ENCODE data around the gene CTU2.

- TF ChIP-seq CTCF (IDR thresholded peaks at IDR 0.05) (no peak), EZH2 (IDR thresholded peaks at IDR 0.05; ENCODE audit: borderline replicate concordance, insufficient read depth, low read depth, low read length, poor library complexity, severe bottlenecking) (no peak)
These were observed 46.2 kb downstream of the CTU2 start for GRCh38 chr16:88752386-88753002.
